HepG2 (cell line): ENCODE measurements around the gene SHISA7. TPM values are rescaled to one million over a fixed set of nuclear protein-coding genes. Genes with fewer than 3 reads are reported as not detected.
A peak's percentile ranks its signal among the peaks of the same experiment; 100 is the strongest.

ENCODE experiments used
- AHR ChIP-seq: IDR thresholded peaks from 2 replicates; pipeline ENCODE4 v1.6.1; 2018; ENCODE audit warnings: missing genetic modification reagents, missing compliant biosample characterization
- FOXO1 ChIP-seq: sonication (generic); formaldehyde crosslinking; IDR thresholded peaks from 2 replicates; pipeline ENCODE4 v1.4.0; 2020; ENCODE audit warnings: missing genetic modification reagents
- GATAD1 ChIP-seq: IDR thresholded peaks from 2 replicates; pipeline ENCODE4 v1.6.1; 2016; ENCODE audit warnings: missing genetic modification reagents, missing compliant biosample characterization
- GLMP ChIP-seq: sonication (generic); formaldehyde crosslinking; IDR thresholded peaks from 2 replicates; pipeline ENCODE4 v1.9.0; 2021; ENCODE audit warnings: missing genetic modification reagents, mild to moderate bottlenecking, borderline replicate concordance
- HHEX ChIP-seq: IDR thresholded peaks from 2 replicates; pipeline ENCODE4 v1.6.1; 2016; ENCODE audit warnings: control low read depth
- IKZF5 ChIP-seq: IDR thresholded peaks from 2 replicates; pipeline ENCODE4 v1.6.1; 2018; ENCODE audit warnings: missing genetic modification reagents, mild to moderate bottlenecking, missing compliant biosample characterization
- ISL2 ChIP-seq: sonication (generic); formaldehyde crosslinking; IDR thresholded peaks from 2 replicates; pipeline ENCODE4 v1.5.0; 2020; ENCODE audit warnings: missing genetic modification reagents
- MIXL1 ChIP-seq: IDR thresholded peaks from 2 replicates; pipeline ENCODE4 v1.6.1; 2016
- SMC3 ChIP-seq: IDR thresholded peaks from 2 replicates; pipeline ENCODE4 v1.6.1; 2011; ENCODE audit warnings: low read length, improper control_type of control experiment
- SOX5 ChIP-seq: IDR thresholded peaks from 2 replicates; pipeline ENCODE4 v1.6.1; 2016; ENCODE audit warnings: borderline replicate concordance
- SRF ChIP-seq: IDR thresholded peaks from 2 replicates; pipeline ENCODE4 v1.6.1; 2011; ENCODE audit warnings: mild to moderate bottlenecking, low read depth, low read length, moderate library complexity
- SRY ChIP-seq: sonication (generic); formaldehyde crosslinking; IDR thresholded peaks from 2 replicates; pipeline ENCODE4 v1.8.0; 2022; ENCODE audit warnings: mild to moderate bottlenecking, missing genetic modification reagents
- TOPORS ChIP-seq: sonication (generic); formaldehyde crosslinking; IDR thresholded peaks from 2 replicates; pipeline ENCODE4 v1.8.0; 2023; ENCODE audit warnings: mild to moderate bottlenecking, missing genetic modification reagents
- ZBTB26 ChIP-seq: IDR thresholded peaks from 2 replicates; pipeline ENCODE4 v1.6.1; 2016; ENCODE audit warnings: missing compliant biosample characterization, missing genetic modification reagents, borderline replicate concordance
- ZNF775 ChIP-seq: sonication (generic); formaldehyde crosslinking; IDR thresholded peaks from 2 replicates; pipeline ENCODE4 v1.4.0; 2020; ENCODE audit warnings: missing genetic modification reagents, mild to moderate bottlenecking, moderate library complexity, borderline replicate concordance
- ZXDC ChIP-seq: sonication (generic); formaldehyde crosslinking; IDR thresholded peaks from 2 replicates; pipeline ENCODE4 v1.5.0; 2020; ENCODE audit warnings: mild to moderate bottlenecking, missing genetic modification reagents
- polyA plus RNA-seq, 8 experiments: library from polyadenylated mRNA; depleted of rRNA in 3 of 8; stranded (reverse) in 7 of 8; unstranded in 1 of 8; fragments of >200 nt; fragmentation: Illumina TruSeq in 4 of 8; extraction: Trizol in 4 of 8; gene quantifications; 2 replicates each; pipeline versions ENCODE4 v1.2.1 to v1.2.3, GENCODE V29; 2011 to 2016; ENCODE audit warnings: low read depth in 4 of 8, missing spikeins in 1 of 8, mixed read lengths in 1 of 8; ENCODE audit not compliant: insufficient read depth in 1 of 8
- total RNA-seq, 5 experiments: library from RNA; depleted of rRNA; stranded (reverse); fragments of >200 nt; fragmentation: Illumina TruSeq; extraction: Trizol; gene quantifications; 2 replicates each; pipeline ENCODE4 v1.2.3, GENCODE V29; 2016; ENCODE audit warnings: low read depth in 1 of 5
- TF ChIP-seq, protein P1 (sequence below): sonication (generic); formaldehyde crosslinking; conservative IDR thresholded peaks from 2 replicates; pipeline ENCODE4 v1.4.0; 2020; ENCODE audit warnings: missing genetic modification reagents
- TF ChIP-seq, protein P2 (sequence below): IDR thresholded peaks from 2 replicates; pipeline ENCODE4 v1.6.1; 2016; ENCODE audit warnings: missing biosample characterization, missing genetic modification reagents, low read depth
- TF ChIP-seq, protein P3 (sequence below): IDR thresholded peaks from 2 replicates; pipeline ENCODE4 v1.6.1; 2016; ENCODE audit warnings: low read depth, control low read depth

SHISA7 gene
- total and polyA plus RNA-seq, 2 of the 13 experiments (the other 11 are each of a cell fraction or from before 2014, with no cell fraction given) = not detected

DNA sequence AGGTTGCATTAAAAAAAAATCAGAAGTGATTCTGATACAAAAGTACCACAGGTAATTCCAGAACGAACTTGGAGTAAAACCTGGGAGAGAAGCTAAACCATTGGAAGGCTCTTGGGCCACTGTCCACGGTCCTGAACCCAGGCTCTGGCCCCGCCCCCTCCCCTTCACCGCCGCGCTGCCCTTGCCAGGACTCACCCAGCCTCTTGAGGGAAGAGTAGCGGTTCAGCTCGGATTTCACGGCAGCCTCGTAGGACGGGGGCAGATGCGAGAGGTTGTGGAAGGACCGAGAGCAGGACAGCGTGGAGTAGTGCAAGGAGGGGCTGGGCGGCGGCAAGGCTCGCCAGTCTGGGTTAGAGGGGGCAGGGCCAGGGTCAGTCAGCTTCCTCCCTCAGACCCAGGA is 5.7 kb downstream of the SHISA7 start (continued):
- TF ChIP-seq HHEX (CRISPR knock-in tag) (no peak), IKZF5 (CRISPR knock-in tag) (peak; percentile 70; the same call in 1 of the 2 replicates), SRY (CRISPR knock-in tag) (peak; percentile 88; the same call in 1 of the 2 replicates), SMC3 (no peak), AHR (CRISPR knock-in tag) (0 out of 2 replicates have a peak, but pooled peaks have one; percentile 46), ZXDC (CRISPR knock-in tag) (no peak), ZBTB26 (CRISPR knock-in tag) (0 out of 2 replicates have a peak, but pooled peaks have one; percentile 66), SRF (no peak), FOXO1 (CRISPR knock-in tag) (peak; percentile 39; the same call in 1 of the 2 replicates), MIXL1 (CRISPR knock-in tag) (peak; percentile 50; the same call in 1 of the 2 replicates), ZNF775 (CRISPR knock-in tag) (no peak), GATAD1 (CRISPR knock-in tag) (peak; percentile 52; the same call in 1 of the 2 replicates), GLMP (peak; percentile 77; the same call in 1 of the 2 replicates), SOX5 (CRISPR knock-in tag) (no peak), TOPORS (no peak), ISL2 (peak; percentile 48; the same call in 1 of the 2 replicates)
- TF ChIP-seq, protein P1, sequence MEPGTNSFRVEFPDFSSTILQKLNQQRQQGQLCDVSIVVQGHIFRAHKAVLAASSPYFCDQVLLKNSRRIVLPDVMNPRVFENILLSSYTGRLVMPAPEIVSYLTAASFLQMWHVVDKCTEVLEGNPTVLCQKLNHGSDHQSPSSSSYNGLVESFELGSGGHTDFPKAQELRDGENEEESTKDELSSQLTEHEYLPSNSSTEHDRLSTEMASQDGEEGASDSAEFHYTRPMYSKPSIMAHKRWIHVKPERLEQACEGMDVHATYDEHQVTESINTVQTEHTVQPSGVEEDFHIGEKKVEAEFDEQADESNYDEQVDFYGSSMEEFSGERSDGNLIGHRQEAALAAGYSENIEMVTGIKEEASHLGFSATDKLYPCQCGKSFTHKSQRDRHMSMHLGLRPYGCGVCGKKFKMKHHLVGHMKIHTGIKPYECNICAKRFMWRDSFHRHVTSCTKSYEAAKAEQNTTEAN = 0 out of 2 replicates have a peak, but pooled peaks have one; percentile 59
- TF ChIP-seq, protein P2, sequence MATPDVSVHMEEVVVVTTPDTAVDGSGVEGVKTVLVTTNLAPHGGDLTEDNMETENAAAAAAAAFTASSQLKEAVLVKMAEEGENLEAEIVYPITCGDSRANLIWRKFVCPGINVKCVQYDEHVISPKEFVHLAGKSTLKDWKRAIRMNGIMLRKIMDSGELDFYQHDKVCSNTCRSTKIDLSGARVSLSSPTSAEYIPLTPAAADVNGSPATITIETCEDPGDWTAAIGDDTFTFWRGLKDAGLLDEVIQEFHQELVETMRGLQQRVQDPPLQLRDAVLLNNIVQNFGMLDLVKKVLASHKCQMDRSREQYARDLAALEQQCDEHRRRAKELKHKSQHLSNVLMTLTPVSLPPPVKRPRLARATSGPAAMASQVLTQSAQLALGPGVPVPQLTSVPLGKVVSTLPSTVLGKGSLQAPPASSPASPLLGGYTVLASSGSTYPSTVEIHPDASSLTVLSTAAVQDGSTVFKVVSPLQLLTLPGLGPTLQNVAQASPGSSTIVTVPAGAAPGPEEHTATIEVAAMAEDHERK (CRISPR knock-in tag) = no peak
- TF ChIP-seq, protein P3, sequence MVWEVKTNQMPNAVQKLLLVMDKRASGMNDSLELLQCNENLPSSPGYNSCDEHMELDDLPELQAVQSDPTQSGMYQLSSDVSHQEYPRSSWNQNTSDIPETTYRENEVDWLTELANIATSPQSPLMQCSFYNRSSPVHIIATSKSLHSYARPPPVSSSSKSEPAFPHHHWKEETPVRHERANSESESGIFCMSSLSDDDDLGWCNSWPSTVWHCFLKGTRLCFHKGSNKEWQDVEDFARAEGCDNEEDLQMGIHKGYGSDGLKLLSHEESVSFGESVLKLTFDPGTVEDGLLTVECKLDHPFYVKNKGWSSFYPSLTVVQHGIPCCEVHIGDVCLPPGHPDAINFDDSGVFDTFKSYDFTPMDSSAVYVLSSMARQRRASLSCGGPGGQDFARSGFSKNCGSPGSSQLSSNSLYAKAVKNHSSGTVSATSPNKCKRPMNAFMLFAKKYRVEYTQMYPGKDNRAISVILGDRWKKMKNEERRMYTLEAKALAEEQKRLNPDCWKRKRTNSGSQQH (CRISPR knock-in tag) = peak; percentile 83; the same call in 1 of the 2 replicates
